ENCODE results near the gene KLHL29.

KLHL29 gene

DNA sequence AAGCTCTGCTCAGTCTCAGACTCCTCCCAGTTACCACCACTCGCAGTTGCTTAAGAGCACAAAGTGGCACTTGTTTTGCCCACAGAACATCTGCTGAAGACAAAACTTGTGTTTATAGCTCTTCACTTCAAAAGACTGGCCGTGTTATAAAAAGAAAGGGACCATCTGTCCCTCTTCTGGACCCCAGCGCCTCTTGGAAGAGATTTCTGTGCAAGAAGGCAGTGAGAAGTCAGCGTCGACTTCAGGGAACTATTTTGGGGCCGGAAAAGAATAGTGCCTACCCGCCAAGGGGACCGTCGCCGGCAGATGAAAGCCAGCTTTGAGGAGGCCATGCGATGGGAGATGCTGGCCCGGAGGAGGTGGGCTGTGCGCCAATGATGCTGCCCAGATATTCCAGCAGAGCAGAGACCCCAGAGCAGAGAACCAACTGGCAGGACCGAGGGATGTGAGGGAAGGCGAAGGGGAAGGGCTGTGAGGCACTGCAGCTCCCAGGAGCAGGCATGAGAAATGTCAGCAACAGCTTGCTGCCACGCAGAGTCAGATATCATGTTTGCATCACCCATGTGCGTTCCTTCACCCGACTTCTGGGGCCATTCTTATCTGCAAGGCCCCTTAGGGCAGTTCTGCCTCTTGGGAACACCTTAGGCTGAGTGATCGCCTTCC lies 271.1 kb downstream of the KLHL29 start:
- Histone ChIP-seq H3K9me3 (ENCODE audit: control insufficient read depth, insufficient read depth, low read length) (no peaks in the 10 kb centered on the region), H3K4me3 (ENCODE audit: low read depth, low read length) (no peak overlapping the region), H3K36me3 (ENCODE audit: control insufficient read depth, insufficient read depth, low read length) (no peaks in the 10 kb centered on the region), H3K27me3 (ENCODE audit: control insufficient read depth, insufficient read depth, low read length) (no peaks in the 10 kb centered on the region), H3K9ac (ENCODE audit: low read depth, low read length) (no peak overlapping the region), H3K4me1 (ENCODE audit: control insufficient read depth, insufficient read depth, low read length) (no peaks in the 10 kb centered on the region)

DNA sequence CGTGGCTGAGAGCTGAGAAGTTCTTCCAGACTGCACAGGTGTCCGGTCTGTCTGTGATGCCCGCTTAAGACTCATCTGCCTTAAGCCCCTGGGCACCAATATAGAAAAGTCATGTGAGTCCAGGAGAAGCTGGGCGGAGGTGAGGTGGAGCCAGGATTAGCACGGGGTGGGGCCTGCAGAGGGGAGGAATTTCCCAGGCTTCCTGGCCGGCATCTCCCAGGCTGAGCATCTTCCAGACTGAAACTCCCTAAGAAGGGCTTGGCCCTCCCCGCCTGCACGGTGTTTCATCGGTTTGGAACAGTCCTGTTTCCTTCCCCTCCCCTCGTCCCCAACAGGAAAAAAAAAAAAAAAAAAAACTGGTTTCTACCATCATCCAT lies 271.6 kb downstream of the KLHL29 start:
- no peak overlapping the region for H3K4me3 ChIP-seq (ENCODE audit: low read depth, low read length)

DNA sequence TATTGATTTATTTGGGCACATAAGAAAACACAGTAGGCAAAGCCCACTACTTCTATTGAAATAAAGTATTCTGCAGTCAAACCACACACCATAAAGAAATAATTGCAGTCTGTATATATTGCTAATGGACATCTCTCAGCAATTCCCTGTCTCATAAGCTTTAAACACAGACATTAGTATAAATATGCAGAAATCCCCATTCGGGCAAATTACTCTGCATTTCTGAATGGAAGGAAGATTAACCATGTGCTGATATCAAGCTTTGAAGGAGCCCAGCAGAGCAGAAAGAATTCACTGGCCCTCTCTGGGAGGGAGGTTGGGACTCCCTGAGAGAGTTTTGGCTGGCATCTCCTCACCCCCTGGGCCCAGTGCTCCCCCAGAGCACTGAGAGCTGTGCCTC lies 272.4 kb downstream of the KLHL29 start:
- H3K36me3 ChIP-seq (ENCODE audit: control insufficient read depth, insufficient read depth, low read length): no peaks in the 10 kb centered on the region
- H3K4me1 ChIP-seq (ENCODE audit: control insufficient read depth, insufficient read depth, low read length): no peaks in the 10 kb centered on the region
- H3K4me3 ChIP-seq (ENCODE audit: low read depth, low read length): no peak overlapping the region
- no peak overlapping the region for H3K9ac ChIP-seq (ENCODE audit: low read depth, low read length)
- no peaks in the 10 kb centered on the region for H3K9me3 ChIP-seq (ENCODE audit: control insufficient read depth, insufficient read depth, low read length)
- no peaks in the 10 kb centered on the region for H3K27me3 ChIP-seq (ENCODE audit: control insufficient read depth, insufficient read depth, low read length)

More for the DNA sequence above, 271.6 kb downstream of the KLHL29 start:
- Histone ChIP-seq H3K27me3 (ENCODE audit: control insufficient read depth, insufficient read depth, low read length) (no peaks in the 10 kb centered on the region), H3K9me3 (ENCODE audit: control insufficient read depth, insufficient read depth, low read length) (no peaks in the 10 kb centered on the region), H3K9ac (ENCODE audit: low read depth, low read length) (no peak overlapping the region), H3K4me1 (ENCODE audit: control insufficient read depth, insufficient read depth, low read length) (no peaks in the 10 kb centered on the region), H3K36me3 (ENCODE audit: control insufficient read depth, insufficient read depth, low read length) (no peaks in the 10 kb centered on the region)

DNA sequence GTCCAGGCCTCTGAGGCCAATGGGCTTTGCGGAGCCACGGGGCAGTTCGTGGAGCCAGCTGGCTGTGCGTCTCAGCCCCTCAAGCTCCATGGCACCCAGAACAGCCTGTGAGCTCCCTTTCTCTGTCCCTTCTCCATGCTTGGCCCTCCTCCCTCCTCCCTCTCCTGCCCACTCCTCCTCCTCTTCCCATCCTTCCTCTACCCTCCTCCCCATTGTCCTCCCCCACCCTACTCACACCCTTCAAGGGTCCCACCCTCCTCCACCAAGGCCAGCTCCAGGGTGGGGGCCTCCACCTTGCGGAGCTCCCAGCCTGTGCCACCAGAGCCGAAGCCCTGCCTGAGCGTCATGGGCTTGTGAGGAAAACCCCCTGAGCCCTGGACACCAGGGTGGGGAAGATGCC lies 273.0 kb downstream of the KLHL29 start:
- H3K4me1 ChIP-seq (ENCODE audit: control insufficient read depth, insufficient read depth, low read length): no peaks in the 10 kb centered on the region
- H3K9me3 ChIP-seq (ENCODE audit: control insufficient read depth, insufficient read depth, low read length): no peaks in the 10 kb centered on the region
- no peaks in the 10 kb centered on the region for H3K36me3 ChIP-seq (ENCODE audit: control insufficient read depth, insufficient read depth, low read length)
- peaks cover 2% of the 10 kb centered on the region for H3K27me3 ChIP-seq (ENCODE audit: control insufficient read depth, insufficient read depth, low read length)
- no peak overlapping the region for H3K4me3 ChIP-seq (ENCODE audit: low read depth, low read length)
- H3K9ac ChIP-seq (ENCODE audit: low read depth, low read length): no peak overlapping the region

GRCh38 chr2:23658466-23658942 lies 273.5 kb downstream of the KLHL29 start:
- H3K36me3 ChIP-seq (ENCODE audit: control insufficient read depth, insufficient read depth, low read length): no peaks in the 10 kb centered on the region
- H3K9me3 ChIP-seq (ENCODE audit: control insufficient read depth, insufficient read depth, low read length): no peaks in the 10 kb centered on the region
- no peak overlapping the region for H3K4me3 ChIP-seq (ENCODE audit: low read depth, low read length)
- H3K27me3 ChIP-seq (ENCODE audit: control insufficient read depth, insufficient read depth, low read length): peaks cover 2% of the 10 kb centered on the region
- no peak overlapping the region for H3K9ac ChIP-seq (ENCODE audit: low read depth, low read length)
- no peaks in the 10 kb centered on the region for H3K4me1 ChIP-seq (ENCODE audit: control insufficient read depth, insufficient read depth, low read length)

GRCh38 chr2:23659328-23659727 lies 274.3 kb downstream of the KLHL29 start:
- Histone ChIP-seq H3K4me3 (ENCODE audit: low read depth, low read length) (no peak overlapping the region), H3K9ac (ENCODE audit: low read depth, low read length) (no peak overlapping the region), H3K9me3 (ENCODE audit: control insufficient read depth, insufficient read depth, low read length) (no peaks in the 10 kb centered on the region), H3K27me3 (ENCODE audit: control insufficient read depth, insufficient read depth, low read length) (peaks cover 2% of the 10 kb centered on the region), H3K36me3 (ENCODE audit: control insufficient read depth, insufficient read depth, low read length) (no peaks in the 10 kb centered on the region), H3K4me1 (ENCODE audit: control insufficient read depth, insufficient read depth, low read length) (no peaks in the 10 kb centered on the region)

DNA sequence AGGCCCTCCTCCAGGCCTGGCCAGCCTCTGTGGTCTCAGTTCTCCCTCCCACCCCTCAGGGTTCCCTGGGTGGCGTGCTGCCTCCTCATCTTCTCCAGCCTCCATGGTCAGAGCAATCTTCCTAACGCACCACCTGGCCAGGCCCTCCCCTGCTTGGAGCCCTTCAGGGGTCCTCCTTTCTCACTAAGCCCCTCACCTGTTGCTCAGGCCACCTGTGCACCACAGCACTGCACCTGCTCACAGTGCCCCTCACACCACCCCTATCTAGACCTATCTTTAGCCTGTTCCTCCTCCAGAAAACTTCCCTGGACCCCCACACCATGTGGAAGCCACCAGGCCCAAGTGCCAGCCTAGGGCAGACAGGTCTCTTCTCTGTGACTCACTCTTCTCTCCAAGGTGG lies 274.8 kb downstream of the KLHL29 start:
- Histone ChIP-seq H3K4me3 (ENCODE audit: low read depth, low read length) (no peak overlapping the region), H3K36me3 (ENCODE audit: control insufficient read depth, insufficient read depth, low read length) (no peaks in the 10 kb centered on the region), H3K9me3 (ENCODE audit: control insufficient read depth, insufficient read depth, low read length) (no peaks in the 10 kb centered on the region), H3K9ac (ENCODE audit: low read depth, low read length) (no peak overlapping the region), H3K27me3 (ENCODE audit: control insufficient read depth, insufficient read depth, low read length) (peaks cover 2% of the 10 kb centered on the region), H3K4me1 (ENCODE audit: control insufficient read depth, insufficient read depth, low read length) (no peaks in the 10 kb centered on the region)

- Histone ChIP-seq H3K27me3 (ENCODE audit: control insufficient read depth, insufficient read depth, low read length) (peaks cover 2% of the 10 kb centered on the region), H3K4me3 (ENCODE audit: low read depth, low read length) (no peak overlapping the region), H3K4me1 (ENCODE audit: control insufficient read depth, insufficient read depth, low read length) (no peaks in the 10 kb centered on the region), H3K9me3 (ENCODE audit: control insufficient read depth, insufficient read depth, low read length) (no peaks in the 10 kb centered on the region), H3K36me3 (ENCODE audit: control insufficient read depth, insufficient read depth, low read length) (no peaks in the 10 kb centered on the region), H3K9ac (ENCODE audit: low read depth, low read length) (no peak overlapping the region)
Observed at GRCh38 chr2:23660237-23660636, 275.3 kb downstream of the KLHL29 start.

DNA sequence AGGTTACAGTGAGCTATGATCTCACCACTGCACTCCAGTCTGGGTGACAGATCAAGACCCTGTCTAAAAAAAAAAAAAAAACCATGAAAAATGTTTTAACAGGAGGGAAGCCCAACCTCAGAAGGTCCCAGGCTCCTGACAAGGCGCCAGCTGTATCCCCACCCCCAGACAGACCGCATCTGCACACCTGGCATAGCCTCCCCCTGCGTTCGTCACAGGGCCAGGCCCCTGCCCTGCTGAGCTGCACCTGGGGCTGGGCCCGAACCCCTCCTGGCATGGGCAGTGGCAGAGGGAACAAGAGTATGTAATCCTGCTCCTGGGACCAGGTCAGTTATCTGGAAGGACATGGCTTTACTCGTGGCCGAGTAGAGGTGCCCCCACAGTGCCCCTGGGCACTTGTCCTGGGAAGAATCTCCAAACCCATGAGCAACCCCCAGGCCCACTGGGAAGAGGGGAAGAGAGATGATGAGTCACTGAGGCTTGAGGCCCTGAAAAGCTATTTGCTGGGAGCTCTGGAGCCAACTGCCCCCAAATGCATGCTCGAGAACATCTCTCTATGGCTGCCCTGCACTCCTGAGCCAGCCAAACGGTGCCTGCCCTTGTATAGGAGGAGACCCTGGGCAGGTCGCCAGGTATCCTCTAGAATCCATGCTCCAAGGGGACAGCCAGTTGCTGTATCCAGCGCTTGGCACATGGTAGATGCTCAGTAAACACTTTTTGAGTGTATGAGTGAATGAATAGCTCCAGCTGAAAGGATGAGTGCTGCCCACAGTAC lies 276.5 kb downstream of the KLHL29 start:
- H3K36me3 ChIP-seq (ENCODE audit: control insufficient read depth, insufficient read depth, low read length): no peaks in the 10 kb centered on the region
- no peak overlapping the region for H3K4me3 ChIP-seq (ENCODE audit: low read depth, low read length)
- no peaks in the 10 kb centered on the region for H3K9me3 ChIP-seq (ENCODE audit: control insufficient read depth, insufficient read depth, low read length)
- peaks cover 2% of the 10 kb centered on the region for H3K27me3 ChIP-seq (ENCODE audit: control insufficient read depth, insufficient read depth, low read length)
- H3K9ac ChIP-seq (ENCODE audit: low read depth, low read length): no peak overlapping the region
- no peaks in the 10 kb centered on the region for H3K4me1 ChIP-seq (ENCODE audit: control insufficient read depth, insufficient read depth, low read length)

DNA sequence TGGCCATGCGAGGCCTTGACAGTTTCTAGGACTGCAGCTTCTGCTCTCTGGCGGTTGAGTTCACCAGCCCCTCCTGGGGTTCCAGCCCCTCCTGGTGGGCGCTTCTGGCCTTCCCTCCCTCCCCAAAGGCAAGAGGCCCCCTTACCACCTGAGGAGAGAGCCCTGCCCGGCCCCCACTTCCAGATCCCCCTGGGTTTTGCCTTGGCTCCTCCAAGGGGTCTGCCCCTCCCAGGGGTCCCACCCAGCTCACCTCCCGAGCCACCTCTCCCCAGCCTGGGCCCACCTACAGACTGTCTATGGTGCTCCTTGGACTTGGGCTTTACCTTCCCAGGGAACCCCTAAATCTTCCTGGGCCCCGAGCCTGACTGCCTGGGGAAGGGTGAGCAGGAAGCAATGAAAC lies 277.5 kb downstream of the KLHL29 start:
- no peaks in the 10 kb centered on the region for H3K4me1 ChIP-seq (ENCODE audit: control insufficient read depth, insufficient read depth, low read length)
- H3K9me3 ChIP-seq (ENCODE audit: control insufficient read depth, insufficient read depth, low read length): no peaks in the 10 kb centered on the region
- no peak overlapping the region for H3K9ac ChIP-seq (ENCODE audit: low read depth, low read length)
- H3K36me3 ChIP-seq (ENCODE audit: control insufficient read depth, insufficient read depth, low read length): no peaks in the 10 kb centered on the region
- peaks cover 2% of the 10 kb centered on the region for H3K27me3 ChIP-seq (ENCODE audit: control insufficient read depth, insufficient read depth, low read length)
- H3K4me3 ChIP-seq (ENCODE audit: low read depth, low read length): peak overlapping the region; percentile 36

- no peaks in the 10 kb centered on the region for H3K9me3 ChIP-seq (ENCODE audit: control insufficient read depth, insufficient read depth, low read length)
- no peak overlapping the region for H3K9ac ChIP-seq (ENCODE audit: low read depth, low read length)
- H3K4me3 ChIP-seq (ENCODE audit: low read depth, low read length): peak overlapping the region; percentile 36
- peaks cover 2% of the 10 kb centered on the region for H3K27me3 ChIP-seq (ENCODE audit: control insufficient read depth, insufficient read depth, low read length)
- H3K4me1 ChIP-seq (ENCODE audit: control insufficient read depth, insufficient read depth, low read length): no peaks in the 10 kb centered on the region
- no peaks in the 10 kb centered on the region for H3K36me3 ChIP-seq (ENCODE audit: control insufficient read depth, insufficient read depth, low read length)
Observed at GRCh38 chr2:23662941-23663920, 278.3 kb downstream of the KLHL29 start.
